Activated CD4-positive, alpha-beta T cell treated with anti-CD3 and anti-CD28 coated beads for 1 hour (primary cell): ENCODE measurements around the gene VIM.
"Not testable (repeated sequence)": the region's sequence is repeated elsewhere in the genome, so short reads cannot be mapped to it uniquely, and the experiment has no call there.

Source experiments
- DNase-seq: peaks from one replicate; pipeline ENCODE4 v3.0.0-alpha.2; 2020

Gene VIM

GRCh38 chr10:17234431-17234945, 6.4 kb downstream of the VIM start:
- no peak for DNase-seq

DNA sequence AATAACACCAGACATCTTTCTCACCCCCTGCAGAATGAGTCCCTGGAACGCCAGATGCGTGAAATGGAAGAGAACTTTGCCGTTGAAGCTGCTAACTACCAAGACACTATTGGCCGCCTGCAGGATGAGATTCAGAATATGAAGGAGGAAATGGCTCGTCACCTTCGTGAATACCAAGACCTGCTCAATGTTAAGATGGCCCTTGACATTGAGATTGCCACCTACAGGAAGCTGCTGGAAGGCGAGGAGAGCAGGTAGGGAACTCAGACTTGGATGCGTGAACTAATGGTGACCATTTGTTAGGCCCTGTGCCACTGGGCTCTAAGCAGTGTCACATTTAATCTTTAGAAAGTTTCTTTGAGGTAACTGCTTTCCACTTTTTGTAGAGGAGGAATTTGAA, 7.1 kb downstream of the VIM start:
- no peak for DNase-seq

GRCh38 chr10:17236468-17237148, 8.6 kb downstream of the VIM start:
- DNase-seq: no peak

GRCh38 chr10:17237149-17237527, 9.1 kb downstream of the VIM start:
- DNase-seq: no peak

DNA sequence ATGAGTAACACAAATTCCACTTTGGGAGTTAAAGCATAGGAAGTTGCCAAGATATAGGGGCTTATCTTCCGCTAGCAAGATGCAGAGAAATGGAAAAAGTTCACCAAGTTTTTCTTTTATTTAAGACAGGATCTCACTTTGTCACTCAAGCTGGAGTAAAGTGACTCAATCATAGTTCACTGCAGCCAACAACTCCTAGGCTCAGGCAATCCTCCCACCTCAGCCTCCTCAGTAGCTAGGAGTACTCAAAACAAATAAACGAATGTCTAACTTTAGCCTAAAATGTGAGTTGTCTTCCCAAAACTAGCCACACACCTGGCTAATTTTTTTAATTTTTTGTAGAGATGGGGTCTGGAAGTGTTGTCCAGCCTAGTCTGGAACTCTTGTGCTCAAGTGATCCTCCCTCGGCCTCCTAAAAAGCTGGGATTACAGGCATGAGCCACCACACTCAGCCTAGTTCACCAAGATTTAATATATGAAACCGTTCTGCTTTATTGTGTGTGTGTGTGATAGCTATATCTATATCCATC, 9.9 kb downstream of the VIM start:
- no peak for DNase-seq

- no peak for DNase-seq
These were observed 10.6 kb downstream of the VIM start for GRCh38 chr10:17238445-17239291.

- no peak for DNase-seq
These were observed 11.5 kb downstream of the VIM start for GRCh38 chr10:17239345-17240085.

- DNase-seq: no peak
These were observed 12.1 kb downstream of the VIM start for GRCh38 chr10:17240096-17240495.

GRCh38 chr10:17240616-17241015, 12.6 kb downstream of the VIM start:
- DNase-seq: no peak

DNA sequence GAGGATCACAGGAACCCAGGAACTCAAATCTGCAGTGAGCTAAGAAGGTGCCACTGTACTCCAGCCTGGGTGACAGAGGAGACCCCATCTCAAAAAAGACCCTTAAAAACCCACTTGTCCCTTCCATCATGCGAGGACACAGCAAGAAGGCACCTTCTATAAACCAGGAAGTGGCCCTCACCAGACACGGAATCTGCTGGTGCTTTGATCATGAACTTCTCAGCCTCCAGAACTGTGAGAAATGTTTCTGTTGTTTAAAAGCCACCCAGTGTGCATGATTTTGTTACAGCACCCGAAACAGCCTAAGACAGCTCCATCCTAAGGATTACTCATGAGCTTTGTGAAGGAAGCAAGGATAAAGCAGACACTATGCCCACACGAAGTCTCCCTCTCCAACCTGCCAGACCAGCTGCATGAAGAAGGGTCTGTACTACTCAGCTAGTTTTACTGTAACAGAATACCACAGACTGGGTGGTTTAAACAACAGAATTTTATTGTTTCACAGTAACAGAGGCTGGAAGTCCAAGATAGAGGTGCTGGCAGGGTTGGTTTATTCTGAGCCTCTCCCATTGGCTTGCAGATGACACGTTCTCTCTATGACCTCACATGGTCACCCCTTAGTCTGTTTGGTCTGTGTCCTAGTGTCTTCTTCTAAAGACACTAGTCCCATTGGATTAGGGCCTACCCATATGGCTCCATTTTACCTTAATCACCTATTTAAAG, 13.7 kb downstream of the VIM start:
- no peak for DNase-seq

DNA sequence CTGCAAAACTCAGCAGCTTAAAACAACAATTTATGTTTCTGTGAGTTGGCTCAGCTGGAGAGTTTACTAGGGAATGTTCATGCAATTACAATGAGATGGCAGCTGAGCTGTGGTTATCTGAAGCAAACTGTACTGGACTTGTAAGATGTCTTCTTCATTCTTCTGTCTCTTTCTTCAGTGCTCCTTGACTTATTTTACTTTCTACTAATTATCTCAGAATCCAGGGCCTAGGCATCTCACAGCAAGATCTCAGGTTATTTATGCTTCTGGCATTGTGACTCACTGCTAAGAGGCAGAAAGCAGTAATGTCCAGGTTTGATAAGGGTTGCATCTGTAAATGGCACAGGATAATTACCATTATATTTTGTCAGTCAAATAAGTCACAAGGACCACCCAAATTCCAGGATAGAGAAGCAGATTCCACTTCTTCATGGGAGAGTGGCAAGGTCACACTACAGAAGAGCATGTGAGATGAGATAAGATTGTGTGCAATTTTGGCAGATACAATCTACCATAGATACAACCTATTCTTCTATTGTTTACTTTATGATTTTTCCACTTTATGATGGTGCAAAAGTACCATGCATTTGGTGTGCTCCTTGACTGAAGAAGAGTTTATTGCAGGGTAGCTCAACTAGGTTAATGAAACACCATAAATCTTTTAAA, 16.8 kb downstream of the VIM start:
- no peak for DNase-seq

GRCh38 chr10:17247210-17247609, 19.2 kb downstream of the VIM start:
- no peak for DNase-seq

DNA sequence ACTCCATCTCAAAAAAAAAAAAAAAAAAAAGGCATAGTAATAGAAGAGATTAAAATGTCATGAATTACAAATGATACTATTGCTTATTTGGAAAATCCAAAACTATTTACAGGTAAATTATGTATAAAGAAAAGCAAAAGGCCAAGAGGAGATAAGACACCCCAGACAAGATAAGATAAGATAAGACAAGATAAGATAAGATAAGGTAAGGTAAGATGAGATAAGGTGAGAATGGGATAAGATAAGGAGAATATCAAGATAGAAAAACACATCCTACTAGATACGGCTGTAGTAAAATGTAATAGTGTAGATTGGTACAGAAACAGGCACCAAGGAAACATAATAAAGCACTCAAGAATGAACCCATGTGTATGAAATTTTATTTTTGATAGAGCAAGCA, 20.9 kb downstream of the VIM start:
- no peak for DNase-seq

DNA sequence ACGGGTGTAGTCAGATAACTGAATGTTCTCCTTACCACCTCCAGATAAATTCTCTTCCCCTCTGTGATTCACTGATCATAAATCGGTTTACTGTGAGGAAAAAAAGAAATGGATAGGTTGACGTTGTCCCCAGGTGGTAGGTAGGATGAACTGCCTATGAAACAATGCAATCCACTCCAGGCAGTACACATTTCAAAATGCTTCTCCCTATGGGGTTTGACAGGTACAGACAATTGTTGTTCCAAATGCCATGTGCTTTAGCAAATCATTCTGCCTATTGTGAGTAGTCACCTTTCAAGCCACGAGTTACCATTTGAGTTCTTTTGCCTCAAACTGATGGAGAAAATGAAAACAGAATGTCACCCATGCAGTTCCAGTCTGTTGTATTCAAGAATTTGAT, 21.8 kb downstream of the VIM start:
- no peak for DNase-seq

- no peak for DNase-seq
These were observed 22.7 kb downstream of the VIM start for GRCh38 chr10:17250736-17251135.

DNA sequence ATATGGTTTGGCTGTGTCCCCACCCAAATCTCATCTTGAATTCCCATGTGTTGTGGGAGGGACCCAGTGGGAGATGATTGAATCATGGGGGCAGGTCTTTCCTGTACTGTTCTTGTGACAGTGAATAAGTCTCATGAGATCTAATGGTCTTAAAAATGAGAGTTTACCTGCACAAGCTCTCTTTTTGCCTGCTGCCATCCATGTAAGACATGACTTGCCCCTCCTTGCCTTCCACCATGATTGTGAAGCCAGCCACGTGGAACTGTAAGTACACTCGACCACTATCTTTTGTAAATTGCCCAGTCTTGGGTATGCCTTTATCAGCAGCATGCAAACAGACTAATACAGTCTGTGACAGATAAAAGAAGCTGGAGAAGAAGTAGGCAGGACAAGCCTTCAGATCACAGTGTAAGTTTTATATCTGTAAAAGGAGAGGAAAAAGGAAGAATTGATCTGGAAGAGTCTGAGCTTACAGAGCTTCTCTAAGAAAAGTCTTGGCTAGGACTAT, 26.6 kb downstream of the VIM start:
- DNase-seq: not testable (repeated sequence)

DNA sequence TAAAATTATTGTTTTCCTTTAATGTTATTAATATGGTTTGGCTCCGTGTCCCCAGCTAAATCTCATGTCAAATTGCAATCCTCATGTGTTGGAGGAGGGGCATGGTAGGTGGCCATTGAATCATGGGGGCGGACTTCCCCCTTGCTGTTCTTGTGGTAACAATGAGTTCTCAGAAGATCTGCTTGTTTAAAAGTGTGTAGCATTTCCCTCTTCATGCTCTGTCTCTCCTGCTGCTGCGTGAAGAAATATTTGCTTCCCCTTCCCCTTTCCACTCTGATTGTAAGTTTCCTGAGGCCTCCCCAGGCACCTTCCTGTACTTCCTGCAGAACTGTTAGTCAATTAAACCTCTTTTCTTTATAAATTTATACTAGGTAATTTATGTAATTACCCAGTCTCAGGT, 27.5 kb downstream of the VIM start:
- no peak for DNase-seq

DNA sequence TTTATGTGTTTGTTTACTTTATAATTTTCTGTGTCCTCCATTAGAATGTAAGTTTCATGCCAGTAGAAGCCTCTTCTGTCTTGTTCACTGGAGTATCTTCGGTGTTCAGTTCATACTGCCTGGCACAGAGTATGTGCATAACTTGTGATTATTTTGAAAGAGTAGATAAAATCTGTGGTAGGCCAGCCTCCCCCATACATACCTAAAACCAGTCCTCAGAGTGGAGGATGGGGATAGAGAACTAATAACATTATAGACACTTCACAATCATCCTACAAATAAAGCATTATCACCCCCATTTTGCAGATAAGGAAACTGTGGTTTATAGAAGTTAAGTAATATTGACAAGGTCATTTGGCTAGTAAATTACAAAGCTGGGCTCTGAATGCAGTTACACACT, 28.0 kb downstream of the VIM start:
- no peak for DNase-seq

DNA sequence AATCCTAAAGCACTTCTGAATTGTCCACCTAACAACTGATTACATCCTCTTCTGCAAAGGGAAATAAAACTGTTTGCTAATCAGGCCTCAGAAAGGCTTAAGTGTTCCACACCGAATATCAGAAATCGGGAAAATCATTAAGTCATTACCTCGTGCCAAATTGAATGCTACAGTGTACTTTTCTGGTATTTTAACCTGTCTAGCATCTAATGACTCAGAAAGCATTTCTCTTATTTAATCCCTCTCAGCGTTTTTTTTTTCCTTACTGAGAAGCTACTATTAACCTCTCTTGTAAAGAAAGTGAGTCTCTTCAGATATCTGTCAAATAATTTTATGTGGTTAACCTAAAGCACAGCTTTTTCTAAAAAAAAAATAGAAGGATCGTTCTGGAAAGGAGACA, 28.6 kb downstream of the VIM start:
- no peak for DNase-seq

DNA sequence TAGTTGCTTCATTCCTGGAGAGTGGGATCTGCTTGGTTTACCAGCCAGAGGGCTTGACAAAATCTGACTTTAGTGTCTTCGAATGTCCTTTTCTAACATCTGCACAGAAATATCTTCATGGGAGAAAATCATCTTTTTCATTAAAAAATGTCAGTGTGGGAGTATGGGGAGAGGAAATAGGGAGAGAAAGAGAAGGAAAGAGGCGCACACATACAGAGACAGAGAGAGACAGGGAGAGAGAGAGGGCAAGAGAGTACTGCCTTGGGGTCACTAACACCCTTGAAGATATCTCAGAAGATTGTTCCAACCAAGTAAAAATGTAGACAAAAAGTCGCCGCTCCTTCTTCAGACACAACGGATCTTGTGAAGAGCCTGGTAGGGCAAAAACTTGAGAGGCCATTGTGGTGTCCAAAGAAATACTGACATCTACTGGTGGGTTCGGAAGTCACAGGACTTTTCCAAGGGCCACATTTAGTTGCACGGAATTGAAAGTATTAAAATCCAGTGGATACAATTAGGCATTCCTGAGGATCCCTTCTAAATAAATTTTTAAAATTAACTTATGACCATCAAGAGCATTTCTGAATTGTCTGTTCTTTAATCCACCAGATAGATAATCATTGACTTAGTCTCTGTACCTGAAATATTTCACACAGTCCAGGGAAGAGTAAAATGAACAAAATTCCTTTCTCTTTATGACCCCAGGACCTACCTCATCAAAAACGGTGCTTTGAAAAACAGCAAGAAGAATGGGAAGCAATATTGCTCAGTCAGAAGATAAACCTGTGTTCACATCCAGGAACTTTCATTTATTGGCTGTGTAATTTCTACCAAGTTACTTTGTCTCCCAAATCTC, 29.7 kb downstream of the VIM start:
- no peak for DNase-seq

DNA sequence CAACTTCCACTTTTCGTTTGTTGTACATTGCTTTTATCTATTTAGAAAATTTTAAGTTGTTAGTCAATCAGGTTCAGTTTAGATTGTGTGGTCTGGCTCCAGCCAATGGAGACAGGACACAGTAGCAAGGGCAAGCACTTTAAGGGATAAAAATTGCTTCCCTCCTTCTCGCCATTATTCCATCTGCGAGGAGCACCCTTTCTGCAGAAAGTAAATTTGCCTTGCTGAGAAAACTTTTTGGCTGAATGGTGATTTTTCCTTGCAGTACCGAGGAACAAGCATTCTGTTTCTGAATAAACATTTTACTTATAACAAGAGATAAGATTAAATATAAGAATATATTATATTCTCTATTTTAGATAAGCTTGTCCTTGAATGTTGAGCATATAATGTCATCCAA, 34.5 kb downstream of the VIM start:
- DNase-seq: no peak
